ENCODE data around the gene SORBS2.

The SORBS2 gene

GRCh38 chr4:185665655-185666054 is 146.3 kb downstream of the SORBS2 start:
- DNase-seq (ENCODE audit: low read depth), result no peak
- no peak overlapping the region for H3K4me3 ChIP-seq (ENCODE audit: low read length)
- TF ChIP-seq, protein P1, sequence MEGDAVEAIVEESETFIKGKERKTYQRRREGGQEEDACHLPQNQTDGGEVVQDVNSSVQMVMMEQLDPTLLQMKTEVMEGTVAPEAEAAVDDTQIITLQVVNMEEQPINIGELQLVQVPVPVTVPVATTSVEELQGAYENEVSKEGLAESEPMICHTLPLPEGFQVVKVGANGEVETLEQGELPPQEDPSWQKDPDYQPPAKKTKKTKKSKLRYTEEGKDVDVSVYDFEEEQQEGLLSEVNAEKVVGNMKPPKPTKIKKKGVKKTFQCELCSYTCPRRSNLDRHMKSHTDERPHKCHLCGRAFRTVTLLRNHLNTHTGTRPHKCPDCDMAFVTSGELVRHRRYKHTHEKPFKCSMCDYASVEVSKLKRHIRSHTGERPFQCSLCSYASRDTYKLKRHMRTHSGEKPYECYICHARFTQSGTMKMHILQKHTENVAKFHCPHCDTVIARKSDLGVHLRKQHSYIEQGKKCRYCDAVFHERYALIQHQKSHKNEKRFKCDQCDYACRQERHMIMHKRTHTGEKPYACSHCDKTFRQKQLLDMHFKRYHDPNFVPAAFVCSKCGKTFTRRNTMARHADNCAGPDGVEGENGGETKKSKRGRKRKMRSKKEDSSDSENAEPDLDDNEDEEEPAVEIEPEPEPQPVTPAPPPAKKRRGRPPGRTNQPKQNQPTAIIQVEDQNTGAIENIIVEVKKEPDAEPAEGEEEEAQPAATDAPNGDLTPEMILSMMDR (conservative IDR thresholded peaks at IDR 0.05; ENCODE audit: low read depth, low read length), result no peak

DNA sequence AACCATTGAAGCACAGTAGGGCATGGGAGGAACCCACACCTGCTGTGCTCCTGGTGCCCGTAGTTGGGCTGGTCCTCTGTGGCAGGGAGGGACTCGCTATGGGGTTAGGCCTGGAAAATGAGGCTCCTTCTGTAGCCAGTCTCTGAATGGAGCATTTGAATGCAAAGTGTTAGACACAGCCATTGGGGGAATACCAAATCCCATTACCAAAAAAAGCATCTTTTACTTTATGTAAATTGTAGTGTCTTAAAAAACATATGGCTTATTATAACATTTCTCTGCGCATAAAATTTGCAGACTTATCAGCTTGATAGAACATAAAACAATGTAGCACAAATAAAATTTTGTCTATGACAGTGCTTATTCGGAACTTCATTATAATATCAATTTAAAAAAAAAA is 147.5 kb downstream of the SORBS2 start:
- TF ChIP-seq, protein P1 (conservative IDR thresholded peaks at IDR 0.05; ENCODE audit: low read depth, low read length), result no peak

DNA sequence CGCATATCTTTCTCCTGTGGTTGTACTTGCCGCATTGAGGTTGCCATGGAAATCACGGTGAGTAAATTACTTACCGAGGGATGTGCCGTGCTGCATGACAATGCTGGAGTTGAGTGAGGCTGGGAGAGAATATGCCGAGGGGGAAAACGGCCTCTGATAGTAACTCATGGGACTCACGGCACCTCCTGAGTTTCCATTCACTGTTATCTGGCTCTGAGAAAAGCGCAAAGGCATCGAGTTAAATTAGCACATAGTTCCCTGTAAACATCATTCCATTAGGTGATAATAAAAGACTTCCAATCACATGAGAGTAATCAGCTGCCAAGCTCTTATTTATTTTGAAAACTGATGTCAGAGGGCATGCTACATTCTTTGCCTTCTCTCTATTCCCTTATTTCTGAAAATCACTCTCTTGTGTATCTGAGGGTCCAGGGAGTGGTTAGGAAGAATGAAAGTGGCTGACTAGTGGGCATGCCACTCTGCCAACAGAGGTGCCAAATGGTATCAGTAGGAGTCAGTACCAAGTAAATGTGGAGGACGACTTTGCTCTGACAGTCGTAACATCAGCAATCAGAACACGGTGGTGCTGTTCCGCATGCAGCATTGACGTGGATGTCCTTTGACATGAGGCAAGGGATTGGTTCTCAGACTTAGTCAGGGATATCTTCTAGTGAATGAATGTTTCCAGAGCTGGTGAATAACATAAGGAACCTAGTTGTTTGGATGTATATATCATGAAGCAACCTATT is 149.8 kb downstream of the SORBS2 start:
- TF ChIP-seq, protein P1 (conservative IDR thresholded peaks at IDR 0.05; ENCODE audit: low read depth, low read length), result no peak
- DNase-seq (ENCODE audit: low read depth), result no peak
- no peak overlapping the region for H3K4me3 ChIP-seq (ENCODE audit: low read length)

More for the DNA sequence above, 147.5 kb downstream of the SORBS2 start:
- H3K4me3 ChIP-seq (ENCODE audit: low read length), result no peak overlapping the region
- no peak for DNase-seq (ENCODE audit: low read depth)

GRCh38 chr4:185660340-185660739 is 151.7 kb downstream of the SORBS2 start:
- DNase-seq (ENCODE audit: low read depth), result no peak
- H3K4me3 ChIP-seq (ENCODE audit: low read length), result no peak overlapping the region
- TF ChIP-seq, protein P1 (conservative IDR thresholded peaks at IDR 0.05; ENCODE audit: low read depth, low read length), result no peak

DNA sequence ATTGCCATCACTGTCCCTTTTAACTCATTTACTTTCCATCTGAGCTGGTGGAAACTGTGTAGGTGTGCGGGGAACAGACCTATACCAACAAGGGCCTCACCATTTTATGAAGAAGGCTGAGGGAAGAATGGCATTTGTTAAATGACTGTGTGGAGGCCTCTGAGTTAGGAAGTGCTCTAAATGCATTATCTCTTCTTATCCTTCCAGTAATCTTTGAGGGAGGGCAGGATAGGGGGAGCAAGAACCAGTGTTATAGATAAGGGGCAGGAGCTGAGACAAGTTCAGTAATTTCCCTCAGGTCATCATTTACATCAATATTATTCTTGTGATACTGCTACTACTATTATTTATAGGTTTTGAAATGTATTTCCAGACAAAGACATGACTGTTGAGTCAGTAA is 154.3 kb downstream of the SORBS2 start:
- TF ChIP-seq, protein P1 (conservative IDR thresholded peaks at IDR 0.05; ENCODE audit: low read depth, low read length), result no peak
- H3K4me3 ChIP-seq (ENCODE audit: low read length), result no peak overlapping the region

DNA sequence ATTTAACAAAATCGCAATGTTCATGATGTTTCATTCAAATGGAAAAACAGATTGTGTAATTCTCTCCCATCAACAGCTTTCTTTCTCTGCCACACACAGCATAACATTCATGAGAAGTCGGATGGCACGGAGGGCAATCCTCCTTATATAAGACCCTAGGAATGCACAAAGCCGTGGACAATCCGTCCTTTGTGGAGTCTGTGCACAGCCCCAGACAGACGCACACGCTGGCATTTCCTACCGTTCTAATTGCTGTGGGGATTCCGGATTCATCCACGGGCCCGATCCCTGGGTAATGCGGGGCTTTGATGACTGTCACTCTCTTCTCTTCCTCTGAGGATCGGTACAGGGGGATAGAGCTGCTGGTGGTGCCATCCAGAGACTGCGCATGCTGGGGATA is 154.8 kb downstream of the SORBS2 start:
- TF ChIP-seq, protein P1 (conservative IDR thresholded peaks at IDR 0.05; ENCODE audit: low read depth, low read length), result no peak
- H3K4me3 ChIP-seq (ENCODE audit: low read length), result no peak overlapping the region
- peak; percentile 56 for DNase-seq (ENCODE audit: low read depth)

More for the DNA sequence above, 154.3 kb downstream of the SORBS2 start:
- DNase-seq (ENCODE audit: low read depth), result no peak

DNA sequence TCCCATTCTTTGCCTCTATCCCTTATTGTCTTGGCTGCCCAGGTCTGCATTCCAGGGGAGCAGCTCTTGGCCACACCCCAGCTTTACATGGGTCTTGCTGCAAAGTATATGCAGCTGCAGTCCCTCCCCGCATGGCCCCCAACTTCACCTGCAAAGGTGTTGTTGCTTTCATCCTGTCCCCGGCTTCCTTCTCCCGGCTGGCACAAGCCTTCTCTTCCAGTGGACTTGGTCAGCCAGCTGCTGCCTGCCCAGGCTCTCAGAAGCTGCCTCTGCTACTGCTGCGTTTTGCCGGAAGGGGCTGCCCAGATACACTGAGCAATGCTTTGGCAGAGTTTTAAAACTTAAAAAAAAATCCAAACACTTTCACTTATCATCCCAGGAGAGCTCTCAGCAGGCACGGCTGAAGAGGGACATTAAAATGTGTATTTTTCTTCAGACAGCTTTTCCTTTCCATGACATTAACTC is 155.5 kb downstream of the SORBS2 start:
- peak overlapping the region; percentile 33 for H3K4me3 ChIP-seq (ENCODE audit: low read length)
- TF ChIP-seq, protein P1 (conservative IDR thresholded peaks at IDR 0.05; ENCODE audit: low read depth, low read length), result peak; percentile 71

More for the DNA sequence above, 155.5 kb downstream of the SORBS2 start:
- DNase-seq (ENCODE audit: low read depth), result peak; percentile 35

Measured in retinal pigment epithelial cell (primary cell).